Measurements from ENCODE around the gene GTF2A2.

Gene GTF2A2

DNA sequence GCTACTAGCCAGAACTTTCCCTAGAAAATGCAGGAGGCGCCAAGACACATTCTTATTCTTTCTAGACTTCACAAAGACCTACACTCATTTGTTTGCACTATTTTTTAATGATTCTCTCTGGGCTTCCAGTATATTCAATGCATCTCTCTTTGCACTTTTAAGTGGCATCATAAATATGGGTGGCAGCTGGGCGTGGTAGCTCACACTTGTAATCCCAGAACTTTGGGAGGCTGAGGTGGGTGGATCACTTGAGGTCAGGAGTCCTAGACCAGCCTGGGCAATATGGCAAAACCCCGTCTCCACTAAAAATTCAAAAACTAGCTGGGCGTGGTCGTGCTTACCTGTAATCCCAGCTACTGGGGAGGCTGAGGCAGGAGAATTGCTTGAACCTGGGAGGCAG, 51.3 kb downstream of the GTF2A2 start:
- DNase-seq (ENCODE audit: low read depth), result no peak

DNA sequence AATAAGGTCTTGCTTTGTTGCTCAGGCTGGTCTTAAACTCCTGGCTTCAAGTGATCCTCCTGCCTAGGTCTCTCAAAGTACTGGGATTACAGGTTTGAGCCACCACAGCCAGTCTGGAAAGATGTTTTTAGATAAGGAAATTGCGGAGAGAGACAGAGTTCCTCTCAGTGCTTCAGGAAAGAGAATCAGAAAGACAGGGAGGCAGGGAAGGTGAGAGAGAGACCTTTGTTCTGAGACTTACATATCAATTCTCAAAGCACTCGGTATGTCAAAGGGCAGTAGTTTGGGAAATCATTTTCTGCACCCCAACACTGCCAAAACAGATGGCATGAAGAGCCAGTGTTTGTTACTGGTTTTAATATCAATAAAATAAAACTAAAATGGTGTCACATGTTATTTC, 58.9 kb downstream of the GTF2A2 start:
- no peak for DNase-seq (ENCODE audit: low read depth)

DNA sequence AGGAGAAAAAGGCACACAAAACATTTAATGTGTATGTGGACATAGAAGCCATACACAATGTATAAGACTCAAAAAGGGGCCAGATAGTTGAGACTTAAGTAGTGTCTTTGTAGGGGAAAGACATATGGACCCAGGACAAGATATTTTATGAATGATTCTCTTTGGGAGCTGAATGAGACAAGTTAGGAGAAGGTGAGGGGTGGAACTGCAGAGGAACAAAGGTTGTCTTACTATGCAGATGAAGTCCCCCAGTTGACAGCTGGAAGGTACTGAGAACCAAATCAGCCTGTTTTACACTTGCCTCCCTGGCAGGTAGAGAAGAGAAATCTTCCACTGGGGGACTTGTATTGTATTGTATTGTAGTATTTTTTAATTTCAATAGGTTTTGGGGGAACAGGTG, 60.7 kb downstream of the GTF2A2 start:
- no peak for DNase-seq (ENCODE audit: low read depth)

DNA sequence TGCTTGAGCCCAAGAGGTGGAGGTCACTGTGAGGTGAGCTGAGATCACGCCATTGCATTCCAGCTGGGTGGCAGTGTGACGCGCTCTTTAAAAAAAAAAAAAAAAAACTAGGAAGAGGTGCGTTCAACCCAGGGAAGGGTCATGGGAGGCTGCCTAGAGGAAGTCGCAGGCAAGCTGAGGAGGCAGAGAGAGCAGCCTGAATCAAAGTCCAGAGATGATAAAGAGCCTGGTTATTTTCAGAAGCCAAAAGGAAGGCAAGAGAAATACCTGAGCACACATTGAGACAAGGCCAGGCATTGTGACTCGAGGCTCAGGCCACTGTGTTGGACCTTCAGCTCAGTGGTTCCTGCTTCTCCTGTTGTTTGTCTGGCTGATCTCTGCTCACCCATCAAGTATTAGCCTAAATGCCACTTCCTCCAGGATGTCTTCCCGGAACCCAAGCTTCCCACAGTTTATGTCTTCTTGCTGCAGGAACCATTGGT, 61.8 kb downstream of the GTF2A2 start:
- no peak for DNase-seq (ENCODE audit: low read depth)

DNA sequence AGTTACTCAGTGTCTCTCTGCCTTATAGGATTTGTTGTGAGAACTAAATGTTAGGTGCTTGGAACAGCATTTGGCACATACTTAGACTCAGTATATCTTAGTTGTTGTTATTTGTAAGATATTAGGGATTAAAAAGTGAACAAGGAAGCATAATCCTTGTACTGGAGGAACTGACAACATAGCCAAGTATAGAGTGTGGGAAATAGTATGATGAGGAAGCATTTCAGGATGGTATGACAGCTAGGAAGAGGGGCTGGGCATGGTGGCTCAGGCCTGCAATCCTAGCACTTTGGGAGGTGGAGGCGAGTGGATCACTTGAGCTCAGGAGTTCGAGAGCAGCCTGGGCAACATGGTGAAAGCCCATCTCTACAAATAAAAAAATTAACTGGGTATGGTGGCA, 62.3 kb downstream of the GTF2A2 start:
- no peak for DNase-seq (ENCODE audit: low read depth)

DNA sequence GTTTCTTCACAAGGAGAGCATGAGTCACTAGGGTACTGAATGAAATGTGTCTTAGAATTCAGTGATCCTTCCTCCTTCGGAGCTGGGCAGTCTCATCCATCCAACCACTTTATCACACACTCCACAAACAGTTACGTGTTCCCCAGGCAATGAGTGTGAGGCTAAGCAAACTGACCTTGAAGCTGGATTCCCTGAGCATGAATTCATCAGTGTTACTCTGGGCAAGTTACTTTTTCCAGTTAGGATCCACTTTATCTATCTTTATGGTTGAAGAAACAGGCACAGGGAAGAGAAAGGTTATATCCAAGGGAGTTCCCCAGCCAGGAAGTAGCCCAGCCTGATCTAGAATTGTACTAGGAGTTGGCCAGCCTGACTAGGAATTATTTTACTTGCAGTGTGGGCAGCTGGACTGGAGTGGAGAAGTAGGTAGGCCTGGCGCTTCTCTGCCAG, 62.8 kb downstream of the GTF2A2 start:
- no peak for DNase-seq (ENCODE audit: low read depth)

DNA sequence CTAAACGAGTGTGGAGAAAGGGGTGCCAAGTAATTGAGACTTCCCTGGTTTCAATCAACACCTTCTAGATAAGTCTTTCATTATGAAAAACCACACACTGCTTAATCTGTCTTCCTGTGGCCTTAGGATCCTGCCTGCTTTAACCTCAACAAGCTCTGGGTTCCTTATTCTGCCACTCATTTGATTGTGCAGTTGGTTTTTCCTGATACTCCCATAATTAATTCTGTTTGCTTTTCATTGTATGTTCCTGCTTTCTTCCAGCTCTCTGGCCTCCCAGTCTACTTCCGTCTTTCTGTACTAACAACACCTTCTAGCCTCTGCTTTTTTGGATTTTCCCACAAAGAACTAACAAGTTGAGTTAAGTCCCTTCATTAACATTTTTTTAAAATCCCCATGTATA, 66.0 kb downstream of the GTF2A2 start:
- DNase-seq (ENCODE audit: low read depth), result no peak

DNA sequence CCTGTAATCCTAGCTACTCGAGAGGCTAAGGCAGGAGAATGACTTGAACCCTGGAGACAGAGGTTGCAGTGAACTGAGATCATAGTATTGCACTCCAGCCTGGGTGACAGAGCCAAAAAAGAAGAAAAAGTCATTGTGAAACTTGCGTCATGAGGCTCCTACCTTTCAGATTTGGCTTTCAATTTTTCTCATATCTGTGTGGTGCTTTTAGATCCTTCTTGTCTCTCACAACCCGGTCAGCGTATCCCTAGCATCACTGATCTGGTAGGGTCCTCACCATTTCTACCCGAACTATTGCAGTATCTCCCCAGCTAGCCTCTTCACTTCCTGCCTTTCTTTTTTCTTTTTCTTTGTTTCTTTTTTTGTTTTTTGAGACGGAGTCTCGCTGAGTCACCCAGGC, 67.3 kb downstream of the GTF2A2 start:
- DNase-seq (ENCODE audit: low read depth), result no peak

All from activated T-cell treated with anti-CD3 and anti-CD28 coated beads for 24 hours (primary cell).